CD4-positive, alpha-beta T cell treated with Interleukin-17A for 1 hour (primary cell): ENCODE results near the gene ALPK1.
"Not testable (repeated sequence)": the region's sequence is repeated elsewhere in the genome, so short reads cannot be mapped to it uniquely, and the experiment has no call there.

ENCODE experiments used
- DNase-seq: peaks from one replicate; pipeline ENCODE4 v3.0.0-alpha.2; 2020

ALPK1 gene

DNA sequence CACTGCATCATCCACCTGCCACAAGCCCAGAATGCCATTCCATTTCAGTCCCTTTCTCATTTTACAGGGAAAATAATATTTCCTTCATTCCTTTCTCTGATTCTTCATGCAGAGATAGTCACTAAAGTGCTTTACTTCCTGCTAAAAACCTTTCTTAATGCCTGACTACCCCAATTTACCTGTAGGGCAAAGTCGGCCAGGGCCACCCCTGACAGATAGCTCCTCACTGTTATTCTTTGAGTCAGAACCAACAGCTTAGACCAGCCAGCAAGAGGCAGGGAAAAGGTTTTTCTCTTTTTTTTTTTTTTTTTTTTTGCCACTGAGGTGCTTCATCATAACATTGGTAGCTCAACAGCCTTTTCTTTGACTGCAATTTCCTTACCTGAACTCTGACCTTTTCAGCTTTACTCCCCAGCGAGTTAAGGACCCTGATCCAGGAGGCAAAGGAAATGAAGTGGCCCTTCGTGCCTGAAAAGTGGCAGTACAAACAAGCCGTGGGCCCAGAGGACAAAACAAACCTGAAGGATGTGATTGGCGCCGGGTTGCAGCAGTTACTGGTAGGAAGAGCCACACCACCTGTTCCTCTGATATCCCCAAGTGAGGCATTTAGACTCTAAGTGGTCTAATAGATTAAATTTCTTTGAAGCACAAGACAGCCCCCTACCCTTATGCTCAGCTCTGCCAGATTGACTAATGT lies 85.0 kb downstream of the ALPK1 start:
- no peak for DNase-seq

DNA sequence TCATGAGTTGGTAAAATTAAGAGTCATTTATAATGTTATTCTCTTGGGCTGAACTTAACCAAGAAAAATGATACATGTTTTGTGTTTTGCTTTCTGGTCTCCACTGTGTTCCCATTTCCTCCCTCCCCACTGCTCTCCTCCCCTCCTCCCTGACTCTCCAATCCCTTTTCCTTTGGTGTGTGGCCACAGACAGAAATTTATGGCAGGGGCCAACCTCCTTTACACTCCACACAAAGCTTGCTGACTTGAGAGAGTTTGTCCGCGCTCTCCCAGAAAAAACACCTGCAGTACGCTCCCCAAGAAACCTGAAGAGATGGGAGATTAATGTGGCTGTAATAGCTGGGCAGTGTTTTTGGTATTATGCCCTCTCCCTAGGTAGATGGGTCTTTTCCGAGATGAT lies 88.9 kb downstream of the ALPK1 start:
- no peak for DNase-seq

DNA sequence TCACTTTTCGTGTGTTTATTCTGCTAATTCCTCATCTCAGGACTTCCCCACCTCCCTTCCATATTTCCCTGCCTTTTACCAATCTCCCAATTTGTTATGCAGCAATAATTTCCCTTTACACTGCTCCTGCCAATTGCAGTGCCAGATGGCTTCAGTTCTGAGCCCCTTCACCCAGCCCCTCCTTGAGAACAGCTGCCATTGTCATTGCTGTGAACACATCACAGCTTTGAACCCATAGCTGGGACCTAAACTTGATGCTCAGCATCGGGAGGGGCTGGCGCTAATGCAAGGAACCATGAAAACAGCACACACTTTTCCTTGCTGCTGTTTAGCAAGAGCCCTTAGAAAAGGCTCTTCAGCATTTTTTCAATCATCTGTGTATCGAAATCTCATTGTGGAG lies 104.9 kb downstream of the ALPK1 start:
- no peak for DNase-seq

DNA sequence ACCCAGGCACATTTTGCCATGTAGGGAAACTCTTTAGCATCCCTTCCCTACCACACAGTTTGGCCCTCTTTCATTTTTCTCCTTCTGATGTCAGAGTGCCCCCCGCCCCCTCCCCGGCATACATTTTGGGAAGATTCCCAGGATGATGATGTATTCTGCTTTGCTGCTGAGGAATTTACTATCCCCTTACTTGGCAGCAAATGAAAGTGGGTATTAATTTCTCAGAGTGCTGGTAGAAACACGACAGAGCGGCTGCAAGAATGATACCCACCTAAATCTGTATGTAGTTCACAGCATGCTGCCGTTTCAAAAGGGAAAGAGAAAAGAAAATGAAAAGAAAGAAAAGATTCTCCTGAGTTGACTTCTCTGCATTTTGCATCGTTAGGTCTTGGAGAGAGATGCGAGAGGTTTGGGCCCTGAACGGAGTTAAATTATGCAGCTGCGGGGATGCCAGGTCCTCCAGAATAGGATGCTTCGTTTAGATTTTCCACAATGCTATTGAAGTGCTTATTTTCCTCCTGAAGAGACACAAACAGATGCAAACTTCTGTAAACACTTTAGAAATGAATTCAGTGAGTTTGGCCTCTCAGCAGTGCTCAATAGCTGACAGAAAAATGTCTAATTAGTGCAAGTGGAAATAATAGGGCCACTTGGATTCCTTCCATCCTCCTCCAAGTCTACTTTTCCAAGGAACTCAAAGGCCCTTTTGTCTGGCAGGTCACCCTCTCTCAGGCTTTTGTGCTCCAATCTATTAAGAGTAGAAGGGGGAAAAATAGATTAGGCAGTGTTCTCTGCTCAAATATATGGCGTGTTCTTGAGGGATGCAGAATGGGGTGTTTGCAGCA lies 106.2 kb downstream of the ALPK1 start:
- no peak for DNase-seq

DNA sequence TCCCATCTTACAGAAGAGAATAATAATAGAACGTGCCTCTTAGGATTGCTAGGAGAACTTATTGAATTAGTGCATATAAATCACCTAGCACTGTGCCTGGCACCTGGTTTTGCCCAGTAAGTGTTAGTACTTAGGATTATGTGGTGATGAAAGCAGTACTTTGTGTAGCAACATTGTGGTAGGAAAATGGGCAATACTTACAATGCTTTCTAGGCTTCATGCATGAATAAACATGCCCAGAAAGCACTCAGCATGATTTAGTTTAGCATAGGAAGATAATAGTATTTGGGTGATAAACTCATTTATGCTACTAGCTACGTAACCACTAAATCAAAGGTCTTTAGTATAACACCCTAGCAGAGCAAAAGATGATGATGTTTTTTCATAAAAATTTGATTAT lies 113.2 kb downstream of the ALPK1 start:
- no peak for DNase-seq

DNA sequence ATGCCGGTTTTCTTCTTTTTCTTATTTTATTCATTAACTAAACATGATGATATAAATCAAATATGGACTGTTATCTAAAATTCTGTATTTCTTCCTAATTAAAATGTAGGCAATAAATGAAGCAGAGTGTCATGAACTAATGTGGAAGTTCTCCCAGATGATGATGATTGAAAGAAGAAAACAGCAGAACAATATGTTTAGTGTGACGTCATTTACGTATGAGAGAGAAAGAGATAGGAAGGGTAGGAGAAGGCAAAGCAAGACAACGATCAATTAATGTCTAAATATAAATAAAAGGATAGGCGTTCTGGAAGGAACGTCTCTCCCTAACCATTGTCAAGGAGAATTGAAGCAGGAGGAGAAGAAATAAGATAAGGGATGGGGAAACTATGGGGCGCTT lies 113.6 kb downstream of the ALPK1 start:
- no peak for DNase-seq

DNA sequence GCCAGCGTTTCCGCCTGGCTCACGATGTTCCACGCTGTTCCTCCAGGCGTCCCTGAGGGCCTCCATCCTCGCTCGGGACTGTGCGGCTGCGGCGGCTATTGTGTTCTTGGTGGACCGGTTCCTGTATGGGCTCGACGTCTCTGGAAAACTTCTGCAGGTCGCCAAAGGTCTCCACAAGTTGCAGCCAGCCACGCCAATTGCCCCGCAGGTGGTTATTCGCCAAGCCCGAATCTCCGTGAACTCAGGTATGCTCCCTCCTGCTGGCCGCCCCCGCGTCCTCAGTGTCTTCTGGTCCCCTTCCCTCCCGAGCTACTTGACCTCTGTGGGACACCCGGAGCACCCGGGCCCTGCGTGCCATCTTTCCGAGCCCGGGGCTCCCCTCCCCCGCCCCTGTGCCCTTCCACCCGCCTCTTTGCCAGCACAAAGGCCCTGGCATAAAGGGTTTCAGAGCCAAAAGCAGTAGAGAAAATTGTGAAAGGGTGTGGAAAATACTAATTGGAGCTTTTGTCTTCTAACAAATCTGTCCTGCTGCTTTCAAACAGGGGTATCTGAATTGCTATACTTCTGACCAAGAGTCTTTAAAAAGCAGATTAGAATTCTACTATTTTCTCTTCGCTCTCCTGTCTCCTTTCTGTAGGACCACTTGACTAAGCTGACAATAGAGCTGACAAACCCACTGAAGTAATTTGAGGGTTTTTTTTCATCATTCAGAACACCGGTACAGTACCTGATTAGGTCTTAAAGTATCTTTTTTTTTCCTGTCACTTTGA lies 114.8 kb downstream of the ALPK1 start:
- DNase-seq, result no peak

DNA sequence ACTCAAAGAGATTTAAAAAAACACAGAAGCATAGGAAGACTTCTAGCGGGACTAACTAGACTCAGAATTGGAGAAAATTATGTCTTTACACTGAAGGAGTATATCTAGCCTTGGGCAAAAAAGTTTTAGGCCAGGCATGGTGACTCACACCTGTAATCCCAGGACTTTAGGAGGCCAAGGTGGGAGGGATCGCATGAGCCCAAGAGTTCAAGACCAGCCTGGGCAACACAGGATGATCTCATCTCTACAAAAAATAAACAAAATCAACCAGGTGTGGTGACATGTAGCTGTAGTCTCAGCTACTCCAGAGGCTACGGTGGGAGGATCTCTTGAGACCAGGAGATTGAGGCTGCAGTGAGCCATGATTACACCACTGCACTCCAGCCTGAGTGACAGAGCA lies 119.3 kb downstream of the ALPK1 start:
- DNase-seq, result no peak

DNA sequence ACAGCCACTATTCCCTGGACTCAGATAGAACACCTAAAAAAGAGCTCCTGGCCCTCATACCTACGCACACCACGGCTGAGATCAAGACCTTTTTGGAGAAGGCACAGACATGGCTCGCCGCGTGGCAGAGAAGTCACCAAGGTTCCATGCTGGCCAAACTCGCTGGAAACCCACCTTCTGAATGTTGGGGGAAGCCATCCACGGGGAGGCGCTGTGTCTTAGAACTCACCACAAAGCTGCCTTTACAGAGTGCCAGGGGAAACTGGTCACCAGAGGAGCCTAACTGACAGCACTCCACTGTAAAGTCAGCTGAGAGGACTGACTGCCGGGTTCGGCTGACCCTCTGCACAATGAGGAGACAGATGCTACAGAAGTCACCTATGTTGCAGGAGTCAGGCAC lies 120.9 kb downstream of the ALPK1 start:
- DNase-seq, result no peak

DNA sequence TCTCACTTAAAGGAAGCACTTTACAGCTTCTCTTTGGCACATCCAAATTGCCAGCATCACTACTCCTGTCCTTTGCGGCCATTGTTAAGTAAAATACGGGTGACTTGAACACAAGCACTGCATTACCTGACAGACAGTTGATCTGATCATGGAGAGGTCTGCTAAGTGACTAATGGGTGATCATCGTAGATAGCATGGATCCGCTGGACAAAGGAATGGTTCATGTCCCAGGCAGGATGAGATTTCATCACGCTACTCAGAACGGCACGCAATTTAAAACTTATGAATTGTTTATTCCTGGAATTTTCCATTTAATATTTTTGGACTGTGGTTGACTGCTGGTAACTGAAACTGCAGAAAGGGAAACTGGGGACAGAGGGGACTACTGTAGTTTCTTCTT lies 124.7 kb downstream of the ALPK1 start:
- DNase-seq, result no peak

DNA sequence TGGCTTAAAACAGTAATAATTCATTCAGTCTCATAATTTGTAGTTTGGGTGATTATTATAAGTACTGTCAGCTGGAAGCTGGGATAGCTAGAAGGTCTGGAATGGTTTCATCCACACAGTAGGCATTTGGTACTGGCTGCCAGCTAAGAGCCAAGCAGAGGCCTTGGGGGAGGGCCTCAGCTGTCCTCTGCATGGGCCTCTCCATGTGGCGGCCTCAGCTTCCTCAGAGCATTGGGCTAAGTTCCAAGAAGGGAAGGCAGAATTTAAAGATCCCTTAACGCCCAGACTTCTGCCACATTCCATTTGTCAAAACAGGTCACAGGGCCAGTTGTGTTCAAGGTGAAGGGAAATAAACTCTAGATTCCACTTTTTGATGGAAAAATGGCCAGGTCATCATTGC lies 125.5 kb downstream of the ALPK1 start:
- no peak for DNase-seq

DNA sequence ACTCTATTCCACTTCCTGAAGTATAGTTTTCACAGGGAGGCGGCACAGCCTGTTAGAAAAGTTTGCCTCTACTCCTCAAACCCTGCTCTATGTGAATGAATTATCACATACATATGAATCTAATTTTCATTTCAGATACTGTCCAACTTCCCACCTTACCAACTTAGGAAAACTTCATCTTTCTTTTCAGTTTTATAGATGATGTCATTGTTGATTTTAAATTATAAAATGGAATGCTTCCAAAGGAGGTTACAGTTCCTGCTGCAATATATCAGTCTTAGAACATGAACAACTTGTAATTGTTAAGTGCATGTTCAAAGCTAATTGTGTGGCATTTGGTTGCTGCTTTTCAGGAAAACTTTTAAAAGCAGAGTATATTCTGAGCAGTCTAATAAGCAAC lies 126.4 kb downstream of the ALPK1 start:
- no peak for DNase-seq

DNA sequence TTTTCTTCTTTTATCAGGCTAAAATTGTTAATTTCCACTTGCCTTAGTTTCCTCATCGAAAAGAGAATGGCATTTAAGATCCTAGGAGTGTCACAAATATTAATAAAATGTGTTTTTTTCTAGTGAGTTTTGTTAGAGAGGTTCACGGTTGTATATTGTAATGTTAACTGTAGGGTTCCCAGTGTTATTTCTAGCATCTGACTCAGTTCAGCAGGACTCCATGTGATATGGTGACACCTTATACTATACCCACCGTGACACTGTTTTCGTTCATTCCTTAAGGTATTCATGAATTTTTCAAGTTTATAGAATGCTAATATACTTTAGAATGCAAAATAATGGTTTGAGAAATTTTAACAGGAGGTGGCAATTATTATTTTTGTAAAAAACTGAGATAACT lies 128.7 kb downstream of the ALPK1 start:
- DNase-seq, result no peak

DNA sequence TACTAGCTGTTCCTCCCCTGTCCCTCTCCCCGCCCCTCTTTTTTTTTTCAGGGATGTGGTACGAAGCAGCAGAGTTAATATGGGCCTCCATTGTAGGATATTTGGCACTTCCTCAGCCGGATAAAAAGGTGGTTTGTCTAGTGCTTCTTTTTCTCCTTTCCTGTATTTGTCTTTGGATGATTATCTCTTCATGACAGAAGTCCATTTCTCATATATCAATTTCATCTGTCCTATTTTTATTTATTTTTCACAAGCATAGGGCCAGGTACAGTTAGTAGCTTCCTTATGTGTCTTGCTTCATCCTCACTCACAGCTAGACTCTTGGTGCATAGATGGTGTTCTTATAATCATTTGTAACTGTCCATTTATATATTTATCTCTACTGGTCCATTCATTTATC lies 129.2 kb downstream of the ALPK1 start:
- no peak for DNase-seq

DNA sequence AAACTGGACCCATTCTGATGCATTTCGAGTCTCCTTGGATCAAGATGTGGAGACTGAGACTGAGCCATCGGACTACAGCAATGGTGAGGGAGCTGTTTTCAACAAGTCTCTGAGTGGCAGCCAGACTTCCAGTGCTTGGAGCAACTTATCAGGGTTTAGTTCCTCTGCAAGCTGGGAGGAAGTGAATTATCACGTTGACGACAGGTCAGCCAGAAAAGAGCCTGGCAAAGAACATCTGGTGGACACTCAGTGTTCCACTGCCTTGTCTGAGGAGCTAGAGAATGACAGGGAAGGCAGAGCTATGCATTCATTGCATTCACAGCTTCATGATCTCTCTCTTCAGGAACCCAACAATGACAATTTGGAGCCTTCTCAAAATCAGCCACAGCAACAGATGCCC lies 134.0 kb downstream of the ALPK1 start:
- DNase-seq, result no peak

DNA sequence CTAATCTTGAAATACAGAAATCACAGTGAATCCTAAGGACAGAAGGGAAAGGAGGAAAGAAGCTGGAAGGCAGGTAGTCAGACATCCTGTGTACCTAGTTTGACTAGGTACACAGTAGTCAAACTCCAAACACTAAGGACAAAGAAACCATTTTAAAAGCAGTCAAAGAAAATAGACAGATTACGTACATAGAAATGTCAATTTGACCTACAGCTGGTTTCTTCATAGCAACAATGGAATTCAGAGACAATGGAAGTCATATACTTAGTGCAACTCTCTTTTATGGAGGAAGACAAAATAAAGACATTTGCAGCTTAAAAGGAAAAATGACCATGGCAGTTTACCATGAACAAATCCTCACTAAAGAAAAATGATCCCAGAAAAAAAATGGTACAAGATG lies 139.8 kb downstream of the ALPK1 start:
- DNase-seq, result no peak

DNA sequence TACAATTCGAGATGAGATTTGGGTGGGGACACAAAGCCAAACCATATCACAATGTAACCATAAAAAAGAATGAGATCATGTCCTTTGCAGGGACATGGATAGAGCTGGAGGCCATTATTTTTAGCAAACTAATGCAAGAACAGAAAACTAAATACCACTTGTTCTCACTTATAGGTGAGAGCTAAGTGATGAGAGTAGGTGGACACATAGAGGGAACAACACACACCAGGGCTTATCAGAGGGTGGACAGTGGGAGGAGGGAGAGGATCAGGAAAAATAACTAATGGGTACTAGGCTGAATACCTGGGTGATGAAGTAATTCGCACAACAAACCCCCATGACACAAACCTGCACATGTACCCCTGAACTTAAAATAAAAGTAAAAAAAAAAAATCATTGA lies 145.1 kb downstream of the ALPK1 start:
- not testable (repeated sequence) for DNase-seq

DNA sequence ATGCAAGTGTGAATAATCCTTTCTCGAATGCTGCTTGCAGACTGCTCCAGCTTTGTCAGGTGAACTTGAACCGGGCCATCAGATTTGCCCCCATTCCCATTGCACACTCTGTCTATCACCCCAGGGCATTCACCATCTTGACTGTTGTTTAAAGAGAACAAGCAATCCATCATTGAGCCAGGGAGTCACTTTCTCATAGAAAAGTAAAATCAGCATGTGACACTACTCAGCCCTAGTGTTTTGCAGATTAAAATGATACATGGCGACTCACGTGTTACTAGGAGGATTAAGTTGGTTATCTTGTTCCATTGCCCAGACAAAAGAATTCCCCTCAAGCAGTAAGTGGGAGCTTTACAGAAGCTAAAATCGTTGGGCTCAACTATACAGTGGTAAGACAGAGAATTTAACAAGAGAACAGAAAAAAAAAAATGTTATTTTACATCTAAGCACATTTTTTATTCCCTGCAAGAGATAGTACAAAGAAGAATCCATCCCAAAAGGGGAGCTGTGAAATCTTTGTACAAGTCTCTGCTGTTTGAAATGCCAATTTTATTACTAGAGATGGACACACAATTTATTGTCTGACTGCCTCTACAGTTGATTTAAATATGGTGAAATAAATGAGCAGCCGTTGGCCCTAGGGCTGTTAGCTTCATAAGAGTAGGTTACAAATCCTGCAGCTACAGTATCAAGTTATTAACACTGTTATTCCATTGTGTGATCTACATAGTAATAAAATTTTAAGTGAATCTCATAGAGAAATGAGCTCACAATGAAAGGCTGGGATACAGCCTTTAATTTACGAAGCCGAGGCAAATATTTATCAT lies 151.3 kb downstream of the ALPK1 start:
- no peak for DNase-seq

DNA sequence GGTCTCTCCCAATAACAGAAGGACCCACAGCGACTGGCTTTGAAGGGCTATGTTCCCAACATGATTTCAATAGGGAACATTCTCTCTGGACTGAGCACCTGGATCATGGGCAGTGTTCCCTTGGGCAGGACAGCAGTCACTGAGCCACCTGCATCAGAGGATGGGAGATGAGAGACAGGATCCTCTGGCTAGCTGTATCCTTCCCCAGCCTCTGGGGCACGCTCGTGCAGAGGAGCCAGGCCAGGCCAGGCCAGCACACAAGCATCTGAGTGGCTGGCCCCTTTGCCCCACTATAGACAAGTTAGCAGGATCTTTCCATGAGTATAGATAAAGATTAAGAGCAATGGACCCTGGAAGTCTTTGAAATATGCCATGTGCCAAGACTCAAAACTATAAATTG lies 152.5 kb downstream of the ALPK1 start:
- no peak for DNase-seq

DNA sequence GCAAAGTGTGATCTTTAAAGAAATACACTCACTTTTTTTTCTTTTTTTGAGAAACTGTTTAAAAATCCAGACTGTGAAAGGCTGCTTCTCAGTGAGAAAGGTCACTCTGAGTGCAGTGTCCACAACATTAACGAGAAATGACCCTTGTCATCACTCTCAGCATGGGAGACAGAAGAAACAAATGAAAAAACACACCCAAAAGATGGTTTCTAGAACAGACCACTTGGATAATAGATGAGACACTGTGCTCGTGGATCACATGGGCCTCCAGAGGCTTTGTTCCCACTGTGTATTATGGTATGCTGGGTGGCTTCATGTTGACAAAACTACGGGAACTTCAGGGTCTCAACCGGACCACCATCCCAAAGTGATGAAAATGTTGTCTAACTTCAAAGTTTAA lies 153.9 kb downstream of the ALPK1 start:
- no peak for DNase-seq

DNA sequence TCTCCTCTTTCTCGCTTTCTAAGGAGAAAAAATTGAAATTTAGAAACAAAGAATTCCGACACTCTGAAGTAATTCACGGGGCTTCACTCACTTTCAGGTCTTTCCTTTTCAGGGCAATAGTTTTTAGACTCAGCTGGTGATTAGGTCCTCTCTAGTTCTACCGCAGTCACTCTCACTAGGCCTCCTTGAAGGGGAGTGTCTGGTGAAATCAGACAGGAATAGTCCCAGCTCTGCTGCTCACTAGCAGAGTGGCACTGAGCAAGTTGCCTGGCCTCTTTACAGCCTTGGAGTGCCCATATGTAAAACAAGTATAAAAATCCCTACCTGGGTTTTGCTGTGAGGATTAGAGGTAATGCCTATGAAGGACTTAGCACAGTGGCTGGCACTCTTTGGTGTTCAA lies 154.7 kb downstream of the ALPK1 start:
- no peak for DNase-seq

DNA sequence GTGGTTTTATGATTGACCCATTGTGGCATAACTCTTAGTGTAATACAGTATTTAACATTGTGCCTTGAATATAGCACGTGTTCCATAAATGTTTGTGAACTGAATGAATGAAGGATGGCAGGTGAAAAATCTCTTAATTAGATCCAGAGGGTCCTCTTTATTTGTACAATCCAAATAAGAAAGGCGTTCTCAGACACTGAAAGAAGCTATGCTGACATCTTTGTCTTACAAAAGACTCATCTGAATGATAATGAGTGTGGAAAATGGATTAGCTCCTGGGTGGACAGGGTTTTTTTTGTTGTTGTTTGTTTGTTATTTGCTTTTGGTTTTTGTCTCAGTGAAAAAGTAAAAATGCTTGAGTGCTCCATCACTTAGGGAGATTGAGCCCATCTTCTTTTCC lies 156.2 kb downstream of the ALPK1 start:
- DNase-seq, result no peak

DNA sequence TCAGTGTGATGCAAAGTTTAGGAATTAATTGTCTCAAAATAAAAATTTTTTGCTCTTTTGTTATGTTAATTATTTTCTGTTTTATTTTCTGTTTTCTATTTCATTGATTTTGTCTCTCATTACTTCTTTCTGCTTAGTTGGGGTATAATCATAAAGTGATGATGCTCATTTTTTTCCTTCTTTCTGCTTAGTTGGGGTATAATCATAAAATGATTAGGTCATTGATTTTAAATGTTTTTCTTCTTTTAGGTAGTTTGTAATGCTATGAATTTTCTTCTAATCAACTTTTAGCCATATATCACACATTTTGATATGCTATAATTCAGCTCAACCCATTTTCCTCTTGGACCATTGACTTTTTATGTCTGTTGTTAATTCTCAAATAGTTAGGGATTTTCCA lies 175.1 kb downstream of the ALPK1 start:
- DNase-seq, result no peak
